Hematopoietic multipotent progenitor cell treated with erythropoietin and hydrocortisone succinate and interleukin-3 and kit ligand, for 8 days (in vitro differentiated cells): Measurements from ENCODE around the gene KRT33A.

Experiments
- DNase-seq: peaks from one replicate; pipeline ENCODE4 v3.0.0-alpha.2; 2015

The KRT33A gene

DNA sequence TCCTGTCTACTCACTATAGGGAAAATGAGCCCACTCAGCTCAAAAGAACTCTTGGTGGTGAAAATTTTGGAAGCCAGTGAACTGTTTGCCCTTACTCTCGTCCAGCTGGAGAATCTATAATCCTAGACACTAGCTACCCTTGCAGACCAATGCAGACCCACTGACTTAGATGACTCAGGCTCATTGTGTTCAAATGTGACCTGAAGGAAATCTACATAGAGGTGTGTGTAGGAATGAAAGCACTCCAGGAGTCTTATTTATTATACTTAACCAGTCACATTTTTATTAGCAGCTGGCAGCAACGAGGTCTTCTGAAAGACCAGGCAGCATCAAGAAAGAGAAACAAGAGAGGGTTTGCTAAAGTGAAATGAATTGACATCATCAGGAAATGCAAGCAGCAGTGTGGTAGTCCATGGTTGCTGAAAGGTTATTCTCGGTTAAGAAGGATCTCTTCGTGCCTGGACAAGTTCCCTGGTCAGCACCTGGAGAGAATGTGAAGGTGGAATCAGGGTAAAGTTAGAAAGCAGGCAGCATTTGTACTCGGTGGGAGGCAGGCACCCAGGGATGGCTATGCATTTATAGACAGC, 49.3 kb downstream of the KRT33A start:
- DNase-seq = no peak

DNA sequence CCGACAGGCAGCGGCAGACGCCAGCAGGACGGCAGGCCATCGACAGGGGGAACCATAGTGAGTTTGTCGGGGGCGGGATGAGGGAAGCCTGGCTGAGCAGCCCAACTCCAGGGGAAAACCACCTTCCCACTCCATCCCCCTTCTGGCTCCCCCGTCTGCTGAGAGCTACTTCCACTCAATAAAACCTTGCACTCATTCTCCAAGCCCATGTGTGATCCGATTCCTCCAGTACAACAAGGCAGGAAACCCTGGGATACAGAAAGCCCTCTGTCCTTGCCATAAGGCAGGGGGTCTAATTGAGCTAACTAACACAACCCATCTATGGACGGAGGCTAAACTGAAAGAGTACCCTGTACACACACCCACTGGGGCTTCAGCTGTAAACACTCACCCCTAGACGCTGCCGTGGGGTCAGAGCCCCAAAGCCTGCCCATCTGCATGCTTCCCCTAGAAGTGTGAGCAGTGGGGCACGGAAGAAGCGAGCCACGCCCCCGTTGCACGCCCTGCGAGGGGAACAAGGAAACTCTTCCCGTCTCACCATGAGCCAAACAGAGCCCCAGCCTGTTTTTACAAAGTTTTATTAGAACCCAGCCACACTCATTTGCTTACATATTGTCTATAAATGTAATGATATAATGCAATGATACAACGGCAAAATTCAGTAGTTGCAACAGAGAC, 52.0 kb downstream of the KRT33A start:
- no peak for DNase-seq

DNA sequence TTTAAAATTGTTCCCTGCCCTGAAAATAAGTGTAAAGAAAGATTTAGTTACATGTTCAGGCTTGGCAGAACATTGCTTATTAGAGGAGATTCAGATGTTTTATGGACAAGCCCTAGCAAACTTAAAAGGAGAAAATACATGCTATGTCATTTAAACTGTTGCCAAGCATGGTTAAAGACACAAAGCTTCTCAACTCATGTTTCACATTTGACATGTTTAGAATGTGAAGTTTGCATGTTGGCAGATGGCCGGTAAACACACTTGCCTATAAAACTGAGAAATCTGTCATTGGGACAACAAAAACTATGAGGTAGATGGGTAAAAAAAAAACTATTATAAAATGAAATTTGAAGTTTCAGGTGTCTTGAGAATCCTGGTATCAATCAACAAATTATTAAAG, 53.8 kb downstream of the KRT33A start:
- no peak for DNase-seq
